NCI-H345 treated with DMSO at 0.1 percent for 48 hours (cell line): Measurements from ENCODE around the gene FOXL1.
"Not testable (repeated sequence)": the region's sequence is repeated elsewhere in the genome, so short reads cannot be mapped to it uniquely, and the experiment has no call there.

Experiments used
- DNase-seq: peaks from one replicate; lab custom pipeline; 2025; ENCODE audit not compliant: unreplicated experiment; lab: John Stamatoyannopoulos, UW

FOXL1 gene

GRCh38 chr16:86580063-86580790, 1.9 kb downstream of the FOXL1 start:
- no peak for DNase-seq

DNA sequence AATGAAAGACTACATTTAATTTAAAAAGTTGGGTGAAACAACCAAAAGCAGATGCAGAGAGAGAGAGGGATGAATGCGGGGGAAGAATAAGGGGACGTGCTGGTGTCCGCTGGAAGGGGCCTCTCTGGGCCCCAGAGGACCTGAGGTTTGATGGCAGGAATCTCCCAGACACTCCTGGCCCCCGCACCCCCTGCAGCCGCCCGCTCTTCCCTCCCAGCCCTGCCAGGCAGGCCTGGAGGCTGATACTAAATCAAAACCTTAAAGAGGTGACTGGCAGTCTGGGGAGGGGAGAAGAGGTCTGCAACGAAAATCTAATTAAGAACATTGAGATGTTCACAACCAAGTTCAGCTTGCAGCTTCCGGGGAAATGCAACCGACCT, 2.4 kb downstream of the FOXL1 start:
- no peak for DNase-seq

- DNase-seq = no peak
These were observed 3.1 kb downstream of the FOXL1 start for GRCh38 chr16:86581458-86581857.

GRCh38 chr16:86584071-86584685, 5.8 kb downstream of the FOXL1 start:
- DNase-seq = no peak

- DNase-seq = no peak
These were observed 6.7 kb downstream of the FOXL1 start for GRCh38 chr16:86584726-86585721.

DNA sequence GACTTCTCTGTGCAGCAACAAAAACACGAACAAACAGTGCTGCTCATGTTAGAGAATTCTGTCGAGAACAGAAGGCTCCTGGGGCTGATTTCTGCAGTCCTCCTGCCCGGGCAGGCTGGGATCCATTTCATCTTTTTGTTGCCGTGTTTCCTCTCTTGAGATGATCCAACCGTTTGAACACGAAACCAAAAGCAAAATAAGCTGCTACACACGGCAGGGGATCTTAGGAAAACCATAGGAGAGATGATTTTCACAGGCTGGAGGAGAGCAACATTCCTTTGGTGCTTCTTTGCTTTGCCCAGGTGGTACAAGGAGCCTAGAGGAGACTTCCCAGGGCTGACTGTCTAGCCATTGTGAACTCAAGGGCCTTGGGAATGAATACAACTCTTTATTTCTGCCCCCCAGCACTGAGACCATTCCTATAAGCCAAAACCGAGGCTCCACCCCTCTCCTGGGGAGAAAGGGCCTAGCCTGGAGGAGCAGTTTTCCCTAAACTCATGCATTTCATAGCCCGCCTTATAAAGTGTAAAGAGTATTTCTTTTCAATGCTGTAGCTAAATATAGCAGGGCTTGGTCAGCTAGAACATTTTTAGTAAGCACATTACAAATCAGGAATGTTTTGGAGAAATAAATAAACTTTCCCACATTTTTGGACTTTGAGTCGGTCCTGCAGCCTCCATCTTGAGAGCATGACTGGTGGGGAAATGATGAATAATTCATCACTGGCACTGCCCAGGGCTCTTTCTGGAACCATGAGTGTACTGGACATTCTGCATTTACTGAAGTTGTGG, 7.7 kb downstream of the FOXL1 start:
- DNase-seq = no peak

DNA sequence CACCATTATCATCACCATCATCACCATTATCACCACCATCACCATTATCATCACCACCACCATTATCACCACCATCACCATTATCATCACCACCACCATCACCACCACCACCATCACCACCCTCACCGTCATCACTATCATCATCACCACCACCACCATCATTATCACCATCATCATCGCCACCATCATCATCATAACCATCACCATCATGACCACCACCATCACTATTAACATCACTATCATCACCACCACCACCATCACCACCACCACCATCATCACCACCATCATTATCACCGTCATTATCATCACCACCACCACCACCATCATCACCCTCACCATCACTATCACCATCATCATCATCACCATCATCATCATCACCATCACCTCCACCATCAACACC, 9.1 kb downstream of the FOXL1 start:
- no peak for DNase-seq

- not testable (repeated sequence) for DNase-seq
These were observed 9.6 kb downstream of the FOXL1 start for GRCh38 chr16:86587955-86588354.

GRCh38 chr16:86590501-86591144, 12.3 kb downstream of the FOXL1 start:
- no peak for DNase-seq

DNA sequence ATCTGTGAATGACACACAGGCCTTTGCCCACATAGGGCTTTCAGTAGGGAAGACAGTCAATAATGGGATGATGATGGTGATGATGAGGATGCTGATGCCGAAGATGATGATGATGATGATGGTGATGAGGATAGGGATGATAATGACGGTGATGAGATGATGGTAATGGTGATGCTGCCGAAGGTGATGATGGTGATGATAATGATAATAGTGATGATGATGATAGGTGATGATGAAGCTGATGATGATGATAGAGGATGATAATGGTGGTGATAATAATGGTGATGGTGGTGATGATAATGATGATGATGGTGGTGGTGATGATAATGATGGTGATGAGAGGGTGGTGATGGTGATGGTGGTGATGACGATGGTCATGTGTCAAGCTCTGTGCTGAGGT, 12.9 kb downstream of the FOXL1 start:
- no peak for DNase-seq

- DNase-seq = no peak
These were observed 15.7 kb downstream of the FOXL1 start for GRCh38 chr16:86593913-86594620.

GRCh38 chr16:86594721-86595120, 16.4 kb downstream of the FOXL1 start:
- no peak for DNase-seq

- DNase-seq = no peak
These were observed 17.7 kb downstream of the FOXL1 start for GRCh38 chr16:86595983-86596605.

GRCh38 chr16:86597126-86597879, 19.0 kb downstream of the FOXL1 start:
- no peak for DNase-seq

- no peak for DNase-seq
These were observed 19.7 kb downstream of the FOXL1 start for GRCh38 chr16:86597880-86598606.

GRCh38 chr16:86598607-86599565, 20.5 kb downstream of the FOXL1 start:
- no peak for DNase-seq

- no peak for DNase-seq
These were observed 23.0 kb downstream of the FOXL1 start for GRCh38 chr16:86601356-86601755.
